Liver (tissue), 3 donors: ENCODE data around the gene TMEM14A.

ENCODE experiments used
- ATF3 ChIP-seq: IDR thresholded peaks from 2 replicates; pipeline ENCODE4 v1.6.1; 2016; ENCODE audit warnings: antibody characterized with exemption
- CTCF ChIP-seq: fragments of 150-350 bp; IDR thresholded peaks from 2 replicates; pipeline ENCODE4 v1.5.1; 2017; ENCODE audit warnings: improper control_type of control experiment, low read depth, low read length; ENCODE audit not compliant: missing input control
- EGR1 ChIP-seq, 2 donors: IDR thresholded peaks; 2 replicates each; pipeline ENCODE4 v1.6.1; 2016 to 2018; ENCODE audit warnings: antibody characterized with exemption in 2 of 2, low read depth in 2 of 2
- FOXA1 ChIP-seq: IDR thresholded peaks from 2 replicates; pipeline ENCODE4 v1.6.1; 2016; ENCODE audit warnings: antibody characterized with exemption
- FOXA2 ChIP-seq: IDR thresholded peaks from 2 replicates; pipeline ENCODE4 v1.6.1; 2016; ENCODE audit warnings: antibody characterized with exemption
- GABPA ChIP-seq, 2 donors: IDR thresholded peaks in 1 of 2; conservative IDR thresholded peaks in 1 of 2; 2 replicates each; pipeline ENCODE4 v1.6.1; 2016; ENCODE audit warnings: antibody characterized with exemption in 2 of 2, mild to moderate bottlenecking in 1 of 2, moderate library complexity in 1 of 2
- MAX ChIP-seq: IDR thresholded peaks from 2 replicates; pipeline ENCODE4 v1.6.1; 2016; ENCODE audit warnings: antibody characterized with exemption
- RAD21 ChIP-seq, 2 donors: IDR thresholded peaks; 2 replicates each; pipeline ENCODE4 v1.6.1; 2016; ENCODE audit warnings: antibody characterized with exemption in 2 of 2, mild to moderate bottlenecking in 2 of 2
- REST ChIP-seq: IDR thresholded peaks from 2 replicates; pipeline ENCODE4 v1.6.1; 2016; ENCODE audit warnings: antibody characterized with exemption, mild to moderate bottlenecking
- YY1 ChIP-seq: IDR thresholded peaks from 2 replicates; pipeline ENCODE4 v1.6.1; 2016; ENCODE audit warnings: antibody characterized with exemption, mild to moderate bottlenecking
- ZBTB33 ChIP-seq: IDR thresholded peaks from 2 replicates; pipeline ENCODE4 v1.6.1; 2016; ENCODE audit warnings: antibody characterized with exemption
- donor health status: healthy.
- donor health status: healthy.

GRCh38 chr6:52643158-52643557 is 27.8 kb upstream of the TMEM14A start:
- no peak for TF ChIP-seq CTCF
- TF ChIP-seq YY1 = no peak
- no peak for TF ChIP-seq MAX
- no peak for TF ChIP-seq GABPA (IDR thresholded peaks at IDR 0.05 in 1 of 2, conservative IDR thresholded peaks at IDR 0.05 in 1 of 2)
- no peak for TF ChIP-seq RAD21 (IDR thresholded peaks at IDR 0.05)
- no peak for TF ChIP-seq ATF3
- no peak for TF ChIP-seq EGR1 (IDR thresholded peaks at IDR 0.05; ENCODE audit: low read depth in 2 of 2)
- TF ChIP-seq FOXA1 = no peak
- TF ChIP-seq REST = no peak
- TF ChIP-seq FOXA2 = no peak
- TF ChIP-seq ZBTB33 = no peak
